Retinal pigment epithelial cell (primary cell): ENCODE results near the gene P2RY11.

ENCODE experiments used
- DNase-seq: peaks from one replicate; pipeline ENCODE4 v3.0.0-alpha.2; 2010; ENCODE audit warnings: low read depth
- H3K4me3 ChIP-seq: 2 replicates; pipeline ENCODE4 v1.5.1; 2011; ENCODE audit warnings: mild to moderate bottlenecking, low read length, control low read depth, moderate library complexity
- CTCF ChIP-seq: conservative IDR thresholded peaks from 2 replicates; pipeline ENCODE4 v1.5.1; 2011; ENCODE audit warnings: low read depth, low read length, control low read depth, inconsistent platforms

P2RY11 gene

GRCh38 chr19:10111405-10111811 is at the start of gene P2RY11:
Gene P2RY11, plus strand, starts transcription at chr19:10111693. Its CDS starts 29 bp downstream, at chr19:10111722.
- DNase-seq = no peak
- no peak for TF ChIP-seq CTCF
- H3K4me3 ChIP-seq = no peak within 1 kb of the TSS

GRCh38 chr19:10061717-10062310 is 49.7 kb upstream of the P2RY11 start:
- DNase-seq = no peak
- no peak overlapping the region for H3K4me3 ChIP-seq
- no peak for TF ChIP-seq CTCF

- no peak for DNase-seq
- no peak for TF ChIP-seq CTCF
Measured at GRCh38 chr19:10068205-10068604, 43.3 kb upstream of the P2RY11 start.

GRCh38 chr19:10069046-10069445 is 42.4 kb upstream of the P2RY11 start:
- H3K4me3 ChIP-seq = no peak overlapping the region
- DNase-seq = no peak
- no peak for TF ChIP-seq CTCF

More at GRCh38 chr19:10068205-10068604, 43.3 kb upstream of the P2RY11 start:
- no peak overlapping the region for H3K4me3 ChIP-seq

GRCh38 chr19:10070730-10071446 is 40.6 kb upstream of the P2RY11 start:
- no peak overlapping the region for H3K4me3 ChIP-seq
- no peak for TF ChIP-seq CTCF
- no peak for DNase-seq

GRCh38 chr19:10074153-10074552 is 37.3 kb upstream of the P2RY11 start:
- H3K4me3 ChIP-seq = no peak overlapping the region
- peak; percentile 35 for TF ChIP-seq CTCF
- no peak for DNase-seq

GRCh38 chr19:10076535-10076934 is 35.0 kb upstream of the P2RY11 start:
- no peak for TF ChIP-seq CTCF
- H3K4me3 ChIP-seq = no peak overlapping the region
- no peak for DNase-seq
